Endothelial cell of umbilical vein (primary cell): ENCODE measurements around the gene CD207. TPM values are rescaled to one million over a fixed set of nuclear protein-coding genes. Genes with fewer than 3 reads are reported as not detected.

Source experiments
- BruUV-seq: library from RNA; stranded (reverse); fragments of 400-500 nt; replicated peaks from 2 replicates; lab custom pipeline; 2021; lab: Mats Ljungman, UMichigan
- CTCF ChIA-PET: fragments of 300-600, 350-600 bp; sonication (Branson Sonifier 250); formaldehyde crosslinking; loops from one replicate; lab custom pipeline; 2021; ENCODE audit warnings: antibody characterized with exemption, inconsistent platforms; lab: Charles Lee
- POLR2A ChIA-PET: fragments of 300-600, 350-600 bp; sonication (Branson Sonifier 250); formaldehyde crosslinking; loops from one replicate; lab custom pipeline; 2021; ENCODE audit warnings: antibody characterized with exemption, inconsistent platforms; lab: Charles Lee
- DNase-seq: peaks from one replicate; pipeline ENCODE4 v3.0.0-alpha.2; 2011; ENCODE audit warnings: low read depth, low spot score
- FAIRE-seq: peaks from 2 replicates; lab custom pipeline; 2011; peaks lifted over from hg19 to GRCh38; lab: Jason Lieb, UNC
- H2AFZ ChIP-seq: 2 replicates; pipeline ENCODE4 v1.6.0; 2012; ENCODE audit warnings: low read depth, low read length, control low read depth, inconsistent platforms
- H3K27ac ChIP-seq: 2 replicates; pipeline ENCODE4 v1.5.1; 2011; ENCODE audit warnings: low read depth, mild to moderate bottlenecking, control low read depth, low read length, moderate library complexity; ENCODE audit not compliant: insufficient read depth
- H3K27me3 ChIP-seq, 2 experiments: 2 replicates each; pipeline versions ENCODE4 v1.6.0 to v1.6.1; 2011; ENCODE audit warnings: low read length in 2 of 2, mixed read lengths in 1 of 2; ENCODE audit not compliant: control insufficient read depth in 2 of 2, insufficient read depth in 2 of 2
- H3K36me3 ChIP-seq, 2 experiments: 2 replicates in 1 of 2; 3 replicates in 1 of 2; pipeline ENCODE4 v1.5.1; 2011; ENCODE audit warnings: low read length in 2 of 2, mild to moderate bottlenecking in 1 of 2, moderate library complexity in 1 of 2; ENCODE audit not compliant: control insufficient read depth in 2 of 2, insufficient read depth in 2 of 2; ENCODE audit errors: extremely low read depth in 1 of 2
- H3K4me1 ChIP-seq: 3 replicates; pipeline ENCODE4 v1.5.1; 2011; ENCODE audit warnings: mild to moderate bottlenecking, low read length; ENCODE audit not compliant: control insufficient read depth, insufficient read depth; ENCODE audit errors: extremely low read depth
- H3K4me2 ChIP-seq: 2 replicates; pipeline ENCODE4 v1.6.1; 2011; ENCODE audit warnings: low read length, control low read depth, mixed read lengths; ENCODE audit not compliant: insufficient read depth
- H3K4me3 ChIP-seq, 3 experiments: fragments of 200-600 bp in 1 of 3; sonication (generic), shearing (Covaris generic) in 1 of 3; replicated peaks in 1 of 3; 2 replicates each; pipeline ENCODE4 v1.5.1; 2011 to 2016; ENCODE audit warnings: control low read depth in 3 of 3, low read length in 3 of 3, mild to moderate bottlenecking in 2 of 3, inconsistent platforms in 1 of 3, low read depth in 1 of 3, moderate library complexity in 1 of 3; ENCODE audit not compliant: insufficient read depth in 1 of 3
- H3K79me2 ChIP-seq: 2 replicates; pipeline ENCODE4 v1.6.0; 2012; ENCODE audit warnings: low read length, inconsistent platforms; ENCODE audit not compliant: control insufficient read depth, insufficient read depth
- H3K9ac ChIP-seq: replicated peaks from 2 replicates; pipeline ENCODE3; 2011; ENCODE audit warnings: low read length, control low read depth; ENCODE audit not compliant: insufficient read depth; ENCODE audit errors: extremely low read depth
- H3K9me1 ChIP-seq: replicated peaks from 3 replicates; pipeline ENCODE4 v1.6.0; 2011; ENCODE audit warnings: mild to moderate bottlenecking, low read length; ENCODE audit not compliant: control insufficient read depth, insufficient read depth; ENCODE audit errors: extremely low read depth
- H3K9me3 ChIP-seq: replicated peaks from 2 replicates; pipeline ENCODE4 v1.5.1; 2012; ENCODE audit warnings: low read length, inconsistent platforms; ENCODE audit not compliant: control insufficient read depth, insufficient read depth
- H4K20me1 ChIP-seq: replicated peaks from 2 replicates; pipeline ENCODE3; 2011; ENCODE audit warnings: mild to moderate bottlenecking, low read length; ENCODE audit not compliant: control insufficient read depth, insufficient read depth; ENCODE audit errors: extremely low read depth
- EZH2 ChIP-seq: IDR thresholded peaks from 2 replicates; pipeline ENCODE4 v1.6.1; 2012; ENCODE audit warnings: borderline replicate concordance, low read depth, mild to moderate bottlenecking, moderate library complexity, low read length, inconsistent platforms; ENCODE audit not compliant: severe bottlenecking
- JUN ChIP-seq: IDR thresholded peaks from 2 replicates; pipeline ENCODE4 v1.6.1; 2011; ENCODE audit warnings: borderline replicate concordance, low read depth; ENCODE audit not compliant: insufficient read length, insufficient read depth
- MAX ChIP-seq: IDR thresholded peaks from 2 replicates; pipeline ENCODE4 v1.6.1; 2011; ENCODE audit not compliant: insufficient read depth, insufficient read length
- MYC ChIP-seq: IDR thresholded peaks from one replicate; pipeline ENCODE4 v1.6.1; 2011; ENCODE audit warnings: mild to moderate bottlenecking, low read depth, low read length
- POLR2A ChIP-seq: IDR thresholded peaks from 2 replicates; pipeline ENCODE4 v1.6.1; 2012; ENCODE audit warnings: low read depth, mild to moderate bottlenecking, control low read depth, low read length
- dilution Hi-C: fragments of 300-500 bp; cut with MboI; formaldehyde crosslinking; loops from one replicate; pipeline ENCODE4 v1.15.0; 2019; ENCODE audit warnings: low sequenced_read_pairs; ENCODE audit not compliant: extremely low pct_ligation_motif_present
- intact Hi-C: fragments of 100-400 bp; cut with micrococcal nuclease; formaldehyde crosslinking; loops from one replicate; pipeline ENCODE4 v1.10.0; 2022
- polyA plus RNA-seq, 4 experiments: library from polyadenylated mRNA; depleted of rRNA in 3 of 4; stranded (reverse) in 3 of 4; unstranded in 1 of 4; fragments of >200 nt; gene quantifications; 2 replicates each; pipeline versions ENCODE4 v1.2.1 to v1.2.3, GENCODE V29; 2011 to 2012; ENCODE audit warnings: missing spikeins in 1 of 4
- total RNA-seq: library from RNA; stranded (reverse); gene quantifications from 2 replicates; pipeline ENCODE4 v1.2.3, GENCODE V29; 2021
- TF ChIP-seq, protein P1 (sequence below), 2 donors: IDR thresholded peaks; 1 replicate in 1 of 2; 2 replicates in 1 of 2; pipeline ENCODE4 v1.5.1; 2011; ENCODE audit warnings: low read length in 2 of 2, mild to moderate bottlenecking in 2 of 2, moderate library complexity in 2 of 2, control low read depth in 1 of 2, inconsistent platforms in 1 of 2, low read depth in 1 of 2; ENCODE audit not compliant: insufficient read depth in 1 of 2; ENCODE audit errors: extremely low read depth in 1 of 2

Gene CD207
- total and polyA plus RNA-seq, 2 donors (not counting 3 experiments of a cell fraction or from before 2014, with no cell fraction given): not detected

DNA sequence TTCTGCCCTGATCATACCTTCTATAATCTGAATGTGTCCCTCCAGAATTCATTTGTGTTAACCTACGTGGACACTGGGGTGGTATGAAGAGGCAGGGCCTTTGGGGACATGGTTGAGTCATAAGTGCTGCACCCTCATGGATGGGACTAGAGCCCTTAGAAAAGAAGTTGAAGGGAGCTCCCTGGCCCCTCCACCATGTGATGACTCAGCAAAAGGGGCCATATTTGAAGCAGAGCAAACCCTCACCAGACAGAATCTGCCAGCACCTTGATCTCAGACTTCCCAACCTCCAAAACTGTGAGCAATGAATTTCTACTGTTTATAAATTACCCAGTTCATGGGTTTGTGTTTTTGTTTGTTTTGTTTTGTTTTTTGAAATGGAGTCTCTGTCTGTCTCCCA is 33.4 kb upstream of the CD207 start:
- Histone ChIP-seq H3K27ac (no peak overlapping the region), H3K9me1 (no peaks in the 10 kb centered on the region), H3K9ac (no peak overlapping the region), H3K27me3 (peaks cover 20 to 26% of the 10 kb centered on the region in 2 experiments), H4K20me1 (no peaks in the 10 kb centered on the region), H3K4me1 (peaks cover 2% of the 10 kb centered on the region), H3K9me3 (no peaks in the 10 kb centered on the region), H3K36me3 (no peaks in the 10 kb centered on the region), H3K4me2 (no peak overlapping the region), H2AFZ (no peak overlapping the region), H3K79me2 (no peaks in the 10 kb centered on the region), H3K4me3 (no peak overlapping the region)
- dilution Hi-C loops (no loop called here), intact Hi-C loops (no loop called here)
- DNase-seq (no peak), FAIRE-seq (no peak)
- ChIA-PET POLR2A (no interaction called here), CTCF (interaction anchor here (1.2 to 11.8 kb wide), 7 partner anchors 52 to 133 kb away, joined by 3 to 328 read pairs (median 6); partner anchors contain the start of gene FIGLA)
- BruUV-seq: no TSS peak
- TF ChIP-seq JUN (no peak), MYC (no peak), POLR2A (no peak), EZH2 (no peak), MAX (no peak)
- TF ChIP-seq, protein P1, sequence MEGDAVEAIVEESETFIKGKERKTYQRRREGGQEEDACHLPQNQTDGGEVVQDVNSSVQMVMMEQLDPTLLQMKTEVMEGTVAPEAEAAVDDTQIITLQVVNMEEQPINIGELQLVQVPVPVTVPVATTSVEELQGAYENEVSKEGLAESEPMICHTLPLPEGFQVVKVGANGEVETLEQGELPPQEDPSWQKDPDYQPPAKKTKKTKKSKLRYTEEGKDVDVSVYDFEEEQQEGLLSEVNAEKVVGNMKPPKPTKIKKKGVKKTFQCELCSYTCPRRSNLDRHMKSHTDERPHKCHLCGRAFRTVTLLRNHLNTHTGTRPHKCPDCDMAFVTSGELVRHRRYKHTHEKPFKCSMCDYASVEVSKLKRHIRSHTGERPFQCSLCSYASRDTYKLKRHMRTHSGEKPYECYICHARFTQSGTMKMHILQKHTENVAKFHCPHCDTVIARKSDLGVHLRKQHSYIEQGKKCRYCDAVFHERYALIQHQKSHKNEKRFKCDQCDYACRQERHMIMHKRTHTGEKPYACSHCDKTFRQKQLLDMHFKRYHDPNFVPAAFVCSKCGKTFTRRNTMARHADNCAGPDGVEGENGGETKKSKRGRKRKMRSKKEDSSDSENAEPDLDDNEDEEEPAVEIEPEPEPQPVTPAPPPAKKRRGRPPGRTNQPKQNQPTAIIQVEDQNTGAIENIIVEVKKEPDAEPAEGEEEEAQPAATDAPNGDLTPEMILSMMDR (IDR thresholded peaks at IDR 0.05; ENCODE audit: extremely low read depth in 1 of 2, insufficient read depth in 1 of 2, low read depth in 1 of 2, low read length in 2 of 2): no peak
